GM21825 (cell line): Measurements from ENCODE around the gene SOHLH1.
"Not testable (repeated sequence)": the region's sequence is repeated elsewhere in the genome, so short reads cannot be mapped to it uniquely, and the experiment has no call there.

ENCODE experiments used
- ATAC-seq: cut with Tn5 transposase; IDR thresholded peaks from one replicate; pipeline ENCODE4 v1.9.1; 2021; ENCODE audit warnings: mild to moderate bottlenecking, moderate library complexity; ENCODE audit not compliant: unreplicated experiment

The SOHLH1 gene

GRCh38 chr9:135681161-135681560, 18.1 kb downstream of the SOHLH1 start:
- no peak for ATAC-seq

GRCh38 chr9:135680056-135680455, 19.2 kb downstream of the SOHLH1 start:
- ATAC-seq, result no peak

- ATAC-seq, result no peak
These were observed 20.9 kb downstream of the SOHLH1 start for GRCh38 chr9:135678236-135679017.

DNA sequence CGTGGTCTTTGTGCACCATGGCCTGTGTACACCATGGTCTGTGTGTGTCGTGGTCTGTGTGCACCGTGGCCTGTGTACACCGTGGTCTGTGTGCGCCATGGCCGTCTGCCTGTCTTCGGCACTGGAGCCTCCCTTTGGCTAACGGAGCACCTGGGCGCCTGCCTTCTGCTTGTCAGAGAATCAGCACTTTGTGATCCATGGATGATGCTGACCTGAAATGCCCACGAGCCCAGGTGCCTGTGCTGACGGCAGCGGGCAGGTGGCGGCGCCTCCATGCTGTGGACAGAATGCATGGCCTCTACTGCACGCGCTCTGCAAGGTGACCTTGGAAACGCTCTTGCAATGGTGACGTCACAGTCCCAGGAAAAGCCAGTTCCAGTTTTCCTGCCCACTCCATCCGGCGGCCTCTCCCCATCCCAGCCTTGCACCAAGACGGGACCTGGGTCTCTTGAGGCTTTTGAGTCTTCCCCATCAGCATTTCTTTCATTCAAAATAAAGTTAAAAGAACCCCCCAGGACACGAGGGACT, 21.6 kb downstream of the SOHLH1 start:
- no peak for ATAC-seq

DNA sequence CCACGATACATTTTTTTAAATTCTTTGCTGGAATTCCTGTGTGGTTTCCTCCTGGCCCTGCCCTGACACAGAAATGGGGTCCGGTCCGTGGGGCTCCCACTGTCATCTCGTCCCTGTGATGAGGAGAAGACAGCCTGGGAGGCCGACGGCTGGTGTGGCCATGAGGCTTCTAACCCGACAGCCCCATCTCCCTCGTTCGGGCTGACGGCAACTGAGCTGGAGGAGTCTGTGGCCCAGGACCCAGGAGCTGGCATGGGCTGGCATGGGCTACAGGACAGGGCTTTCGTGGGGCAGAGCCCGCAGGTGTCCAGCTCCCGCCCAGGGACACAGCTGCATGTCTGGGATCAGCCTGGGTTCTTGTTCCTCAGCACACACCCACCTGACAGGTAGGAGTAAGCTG, 22.4 kb downstream of the SOHLH1 start:
- ATAC-seq, result no peak

- no peak for ATAC-seq
These were observed 24.3 kb downstream of the SOHLH1 start for GRCh38 chr9:135674977-135675376.

GRCh38 chr9:135673941-135674340, 25.3 kb downstream of the SOHLH1 start:
- no peak for ATAC-seq

DNA sequence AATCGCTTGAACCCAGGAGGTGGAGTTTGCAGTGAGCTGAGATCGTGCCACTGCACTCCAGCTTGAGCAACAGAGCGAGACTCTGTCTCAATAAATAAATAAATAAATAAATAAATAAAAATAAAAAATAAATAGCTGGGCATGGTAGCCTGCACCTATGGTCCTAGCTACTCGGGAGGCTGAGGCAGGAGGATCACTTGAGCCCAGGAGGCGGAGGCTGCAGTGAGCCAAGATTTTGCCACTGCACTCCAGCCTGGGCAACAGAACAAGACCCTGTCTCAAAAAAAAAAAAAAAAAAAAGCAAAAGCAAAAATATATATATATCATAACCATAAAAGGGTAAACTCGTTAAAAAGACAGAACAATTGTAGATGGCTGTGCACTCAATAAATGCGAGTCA, 26.5 kb downstream of the SOHLH1 start:
- ATAC-seq, result not testable (repeated sequence)

GRCh38 chr9:135671591-135672041, 27.7 kb downstream of the SOHLH1 start:
- no peak for ATAC-seq

DNA sequence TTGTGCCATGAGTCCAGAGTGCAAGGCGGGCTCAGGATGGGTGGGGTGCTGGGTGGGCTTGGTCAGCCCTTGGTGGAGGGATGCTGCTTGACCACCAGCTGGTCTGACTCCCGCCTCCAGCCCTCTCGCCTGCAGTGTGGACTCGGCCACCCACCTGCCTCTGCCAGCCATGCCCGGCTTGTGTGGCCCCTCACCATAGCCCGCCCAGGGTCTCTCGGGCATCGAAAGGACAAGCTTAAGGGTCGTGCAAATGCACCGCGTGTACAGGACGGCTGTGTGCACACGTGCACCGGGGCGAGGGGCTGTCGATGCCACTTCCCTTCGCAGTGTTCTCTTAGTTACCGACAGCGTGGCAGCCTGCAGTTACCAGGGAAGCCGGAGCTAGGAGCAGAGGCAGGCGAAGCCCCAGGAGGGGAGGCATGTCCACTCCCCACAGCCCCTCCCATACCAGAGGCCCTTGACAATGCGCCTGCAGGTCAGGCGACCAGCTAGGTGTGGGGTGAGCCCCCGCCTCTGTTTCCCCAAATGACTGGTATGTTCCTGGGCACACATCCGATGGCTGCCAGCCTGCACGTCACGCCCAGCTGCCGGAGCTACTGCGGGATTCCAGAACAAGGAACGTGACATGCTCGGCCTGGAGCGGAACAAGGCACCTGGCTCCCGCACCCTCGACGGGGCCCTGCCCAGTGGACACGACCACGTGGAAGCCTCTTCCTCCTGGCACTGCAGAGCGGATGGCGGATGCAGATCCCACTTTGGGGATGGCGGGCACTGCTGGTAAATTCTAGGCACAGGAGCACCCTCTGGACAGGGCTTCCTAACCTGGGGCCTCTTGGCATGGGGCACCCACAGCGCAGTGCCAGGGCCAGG, 28.3 kb downstream of the SOHLH1 start:
- ATAC-seq, result no peak

DNA sequence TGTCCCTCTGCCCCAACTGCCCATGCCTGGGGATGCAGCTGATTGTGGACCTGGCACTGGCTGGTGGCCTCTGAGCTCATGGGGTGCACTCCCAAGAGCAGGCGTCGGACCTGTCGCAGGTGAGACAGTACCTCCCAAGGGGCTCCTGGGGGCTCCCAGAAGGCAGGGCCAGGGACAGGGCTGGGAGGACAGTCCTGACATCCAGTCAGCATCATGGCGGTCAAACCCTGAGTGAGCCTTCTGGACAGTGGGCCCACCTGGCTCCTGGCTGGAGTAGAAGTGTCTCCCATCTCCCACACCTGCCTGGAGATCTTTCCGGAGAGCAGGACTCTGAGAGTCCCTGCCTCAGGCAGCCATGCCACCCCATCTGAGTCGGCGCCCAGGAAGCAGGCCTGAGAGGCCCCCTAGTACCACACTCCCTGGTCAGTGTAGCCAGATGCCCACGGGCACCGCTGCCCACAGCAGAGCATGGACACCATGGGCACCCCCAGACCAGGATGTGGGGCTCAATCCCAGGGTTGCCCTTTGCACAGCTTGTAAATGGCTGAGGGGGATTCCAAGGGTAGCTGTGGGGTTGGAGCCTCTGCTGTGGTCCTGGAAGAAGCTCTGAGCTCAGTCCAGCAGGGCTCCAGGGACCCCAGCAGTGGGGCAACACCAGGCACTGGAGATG, 29.5 kb downstream of the SOHLH1 start:
- no peak for ATAC-seq

- not testable (repeated sequence) for ATAC-seq
These were observed 30.3 kb downstream of the SOHLH1 start for GRCh38 chr9:135669018-135669417.

DNA sequence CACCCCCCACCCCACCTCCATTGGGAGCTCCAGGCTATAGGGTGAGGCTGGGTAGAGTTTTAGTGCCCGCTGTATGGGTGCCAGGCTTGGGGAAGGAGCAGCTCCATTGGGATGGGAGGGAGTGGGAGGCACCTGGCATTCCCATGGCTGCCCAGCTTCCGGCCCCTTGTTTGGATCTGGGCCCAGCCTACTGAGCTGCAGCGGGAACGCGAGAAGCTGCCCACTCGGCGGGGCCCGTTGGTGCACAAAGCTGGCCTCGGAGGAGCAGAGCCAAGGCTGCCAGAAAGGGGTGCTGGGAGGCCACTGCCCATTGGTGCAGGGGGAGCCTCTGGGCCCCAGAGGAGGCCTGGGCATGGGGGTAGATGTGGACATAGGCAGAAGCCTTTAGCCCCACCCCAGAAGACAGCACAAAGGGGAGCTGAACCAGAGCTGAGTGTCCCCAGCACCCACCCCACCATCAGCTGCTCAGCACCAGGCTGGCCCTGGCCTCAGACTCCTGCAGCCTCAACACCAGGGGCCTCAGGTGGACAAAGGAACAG, 31.7 kb downstream of the SOHLH1 start:
- no peak for ATAC-seq

GRCh38 chr9:135666534-135667462, 32.5 kb downstream of the SOHLH1 start:
- no peak for ATAC-seq

- ATAC-seq, result no peak
These were observed 33.5 kb downstream of the SOHLH1 start for GRCh38 chr9:135665795-135666189.

DNA sequence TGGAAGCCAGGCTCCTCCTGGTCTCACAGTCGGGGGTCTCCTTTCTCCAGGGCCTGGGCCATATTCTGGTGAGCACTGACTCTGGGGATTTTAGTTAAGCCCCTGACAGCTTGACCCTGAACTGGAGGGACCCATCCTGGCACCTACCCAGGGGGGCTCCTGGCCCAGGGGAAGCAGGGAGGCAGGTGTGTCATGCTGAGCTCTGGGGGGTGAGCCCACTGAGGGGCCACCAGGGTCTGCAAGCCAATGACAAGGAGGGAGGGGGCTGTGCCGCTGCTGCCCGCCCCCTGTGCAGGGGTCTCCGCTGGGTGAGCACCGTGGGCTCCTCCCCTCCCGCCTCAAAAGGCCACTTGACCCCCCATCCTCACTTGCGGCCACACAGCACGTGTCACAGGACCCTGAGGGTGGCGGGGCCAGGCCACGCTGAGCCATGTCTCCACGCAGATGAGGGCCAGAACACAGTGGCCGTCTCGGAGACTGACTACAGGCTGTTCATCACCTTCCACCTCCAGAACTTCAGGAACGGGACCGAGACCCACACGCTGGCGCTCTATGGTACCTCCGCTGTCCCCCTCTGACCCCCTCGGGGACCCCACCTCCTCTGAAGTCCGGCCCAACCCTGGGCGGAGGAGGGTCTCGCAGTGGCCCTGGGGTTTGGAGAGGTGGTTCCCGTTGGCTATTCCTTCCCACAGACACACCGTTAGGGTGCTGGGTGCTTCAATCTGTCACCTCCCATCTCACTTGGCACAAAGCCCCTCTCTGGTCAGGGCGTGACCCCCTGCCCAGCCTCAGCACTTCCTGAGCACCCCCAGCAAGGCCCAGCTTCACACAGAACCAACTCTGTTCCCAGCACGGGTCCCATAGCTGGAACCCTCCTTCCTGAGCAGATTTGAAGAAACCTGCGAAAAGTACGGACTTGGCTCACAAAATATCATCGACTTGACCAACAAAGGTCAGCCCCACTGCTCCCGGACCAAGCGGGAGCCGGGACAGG, 34.2 kb downstream of the SOHLH1 start:
- ATAC-seq, result no peak

- no peak for ATAC-seq
These were observed 35.0 kb downstream of the SOHLH1 start for GRCh38 chr9:135664266-135664665.

GRCh38 chr9:135663857-135664256, 35.4 kb downstream of the SOHLH1 start:
- ATAC-seq, result no peak

GRCh38 chr9:135663451-135663770, 35.9 kb downstream of the SOHLH1 start:
- ATAC-seq, result no peak
